GM19438 (cell line): ENCODE results near the gene UNC13C.

ENCODE experiments used
- ATAC-seq: cut with Tn5 transposase; IDR thresholded peaks from one replicate; pipeline ENCODE4 v1.9.1; 2021; ENCODE audit warnings: low read depth; ENCODE audit not compliant: unreplicated experiment

Gene UNC13C

GRCh38 chr15:54547491-54547890 is 569.2 kb downstream of the UNC13C start:
- ATAC-seq = no peak

- ATAC-seq = no peak
Measured at GRCh38 chr15:54550954-54551353, 572.7 kb downstream of the UNC13C start.

GRCh38 chr15:54556231-54556630 is 578.0 kb downstream of the UNC13C start:
- ATAC-seq = no peak

- no peak for ATAC-seq
Measured at GRCh38 chr15:54559405-54560069, 581.3 kb downstream of the UNC13C start.

- ATAC-seq = no peak
Measured at GRCh38 chr15:54560417-54560816, 582.2 kb downstream of the UNC13C start.

- no peak for ATAC-seq
Measured at GRCh38 chr15:54564166-54564565, 585.9 kb downstream of the UNC13C start.

GRCh38 chr15:54566654-54567053 is 588.4 kb downstream of the UNC13C start:
- ATAC-seq = no peak

- no peak for ATAC-seq
Measured at GRCh38 chr15:54567408-54568035, 589.3 kb downstream of the UNC13C start.

GRCh38 chr15:54568381-54568780 is 590.1 kb downstream of the UNC13C start:
- no peak for ATAC-seq

GRCh38 chr15:54571576-54571975 is 593.3 kb downstream of the UNC13C start:
- ATAC-seq = no peak

- no peak for ATAC-seq
Measured at GRCh38 chr15:54575586-54575985, 597.3 kb downstream of the UNC13C start.

GRCh38 chr15:54576298-54576935 is 598.2 kb downstream of the UNC13C start:
- ATAC-seq = no peak

GRCh38 chr15:54577476-54578250 is 599.4 kb downstream of the UNC13C start:
- no peak for ATAC-seq

- no peak for ATAC-seq
Measured at GRCh38 chr15:54579855-54580254, 601.6 kb downstream of the UNC13C start.

GRCh38 chr15:54580643-54581042 is 602.4 kb downstream of the UNC13C start:
- no peak for ATAC-seq

- peak; percentile 90 for ATAC-seq
Measured at GRCh38 chr15:54582863-54583643, 604.8 kb downstream of the UNC13C start.

GRCh38 chr15:54585063-54585462 is 606.8 kb downstream of the UNC13C start:
- no peak for ATAC-seq

- no peak for ATAC-seq
Measured at GRCh38 chr15:54594115-54594514, 615.9 kb downstream of the UNC13C start.

- ATAC-seq = no peak
Measured at GRCh38 chr15:54599386-54599785, 621.1 kb downstream of the UNC13C start.

- ATAC-seq = no peak
Measured at GRCh38 chr15:54605043-54605442, 626.8 kb downstream of the UNC13C start.
